ENCODE data around the gene NOTO. TPM values are rescaled to one million over a fixed set of nuclear protein-coding genes. Genes with fewer than 3 reads are reported as not detected.
"Not testable (repeated sequence)": the region's sequence is repeated elsewhere in the genome, so short reads cannot be mapped to it uniquely, and the experiment has no call there.

Gene NOTO
- polyA plus RNA-seq, 10 donors = 0.04 TPM; not detected in 9

DNA sequence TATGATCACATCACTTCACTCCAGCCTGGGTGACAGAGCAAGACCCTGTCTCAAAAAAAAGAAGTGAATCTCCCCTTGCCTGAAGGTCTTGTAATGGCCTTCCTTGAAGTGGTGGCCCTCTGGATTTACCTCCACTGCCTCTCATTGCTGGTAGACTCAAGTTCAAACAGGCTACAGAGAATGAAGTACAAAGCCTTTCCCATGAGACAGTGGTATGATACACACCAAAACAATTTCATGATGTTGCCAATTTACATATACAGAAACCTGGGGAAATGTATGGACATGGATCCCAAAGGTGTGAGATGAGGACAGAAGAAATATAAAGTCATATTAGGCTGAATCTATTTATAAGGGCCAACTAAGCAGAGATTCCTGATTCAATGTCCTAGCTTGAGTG lies 4.8 kb upstream of the NOTO start:
- DNase-seq = no peak

GRCh38 chr2:73200281-73200680 lies 2.1 kb upstream of the NOTO start:
- DNase-seq = not testable (repeated sequence)

DNA sequence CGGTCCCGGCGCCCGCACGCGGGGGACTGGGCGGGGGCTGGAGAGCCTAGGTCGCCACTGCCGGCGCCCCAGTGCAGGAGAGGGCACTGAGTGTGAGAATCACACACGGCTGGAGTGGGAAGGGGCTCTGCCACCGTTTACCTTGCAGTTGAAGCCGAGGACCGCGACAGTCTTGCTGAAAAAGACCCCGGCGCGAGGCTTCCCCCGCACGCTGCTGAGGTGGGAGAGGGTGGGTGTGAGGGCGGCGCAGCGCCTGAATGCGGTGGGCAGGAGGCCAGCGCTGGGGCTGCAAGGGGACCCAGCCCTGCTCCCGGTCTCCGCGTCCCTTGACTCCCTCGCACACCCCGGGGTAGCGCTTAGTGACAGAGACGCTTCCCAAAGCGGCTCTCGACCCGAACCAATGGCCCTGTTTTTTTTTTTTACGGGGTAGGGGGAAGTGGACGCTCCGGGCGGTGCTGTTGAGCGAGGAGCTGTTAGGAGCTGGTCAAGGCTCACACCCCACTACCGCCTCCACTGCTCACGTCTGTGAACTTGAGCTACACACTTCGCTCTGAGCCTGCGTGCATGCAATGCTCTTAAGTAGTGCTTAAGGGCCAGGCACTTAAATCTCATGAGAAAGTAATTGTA lies 794 bp downstream of the NOTO start:
- peak in 1 of 3 donors; percentile 11 for DNase-seq

GRCh38 chr2:73205611-73206010 lies 3.2 kb downstream of the NOTO start:
- peak in 1 of 3 donors; percentile 10 for DNase-seq

- DNase-seq = no peak
These were observed 5.9 kb downstream of the NOTO start for GRCh38 chr2:73208258-73208657.

DNA sequence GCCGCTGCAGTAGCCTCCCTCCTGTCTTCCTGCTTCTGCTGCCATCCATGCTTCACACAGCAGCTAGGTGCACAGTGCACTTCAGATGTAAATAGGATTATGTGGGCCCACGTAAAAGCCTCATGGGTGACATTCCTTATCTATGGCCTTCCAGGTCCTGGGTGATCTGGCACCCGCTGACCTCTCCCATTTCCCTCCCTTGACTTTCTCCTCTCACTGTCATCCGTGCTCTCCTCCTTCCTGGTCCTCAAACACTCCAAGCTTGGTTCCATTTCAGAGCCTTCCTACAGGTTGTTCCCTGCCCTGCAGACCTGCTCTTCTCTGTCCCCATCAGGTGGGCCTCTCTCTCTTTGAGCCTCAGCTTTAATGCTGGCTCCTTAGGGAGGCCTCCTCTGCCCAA lies 7.6 kb downstream of the NOTO start:
- DNase-seq = no peak

DNA sequence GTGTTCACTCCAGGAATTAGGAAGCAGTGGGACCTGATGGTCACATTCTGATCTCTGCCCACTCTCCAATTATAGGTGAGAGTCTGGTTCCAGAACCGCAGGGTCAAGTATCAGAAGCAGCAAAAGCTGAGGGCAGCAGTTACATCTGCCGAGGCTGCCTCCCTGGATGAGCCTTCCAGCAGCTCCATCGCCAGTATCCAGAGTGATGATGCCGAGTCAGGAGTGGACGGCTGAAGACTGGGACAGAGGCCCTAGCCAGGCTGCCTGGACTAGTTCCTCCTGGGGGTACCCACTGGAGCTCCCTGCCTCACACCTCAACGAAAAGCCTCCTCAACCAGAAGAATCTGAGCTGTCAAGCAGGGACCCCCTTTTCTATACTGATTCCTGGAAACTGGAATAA lies 8.3 kb downstream of the NOTO start:
- no peak for DNase-seq

GRCh38 chr2:73212098-73212447 lies 9.7 kb downstream of the NOTO start:
- DNase-seq = no peak

- DNase-seq = peak; percentile 44 to 71 (median 55)
These were observed 10.2 kb downstream of the NOTO start for GRCh38 chr2:73212448-73213176.

GRCh38 chr2:73214120-73215035 lies 12.0 kb downstream of the NOTO start, which contains the start of gene SMYD5:
SMYD5 (plus strand) TSS chr2:73214245; CDS start chr2:73214267, 22 bp downstream.
- DNase-seq = peak; percentile 68 to 92 (median 83)

- DNase-seq = no peak
These were observed 12.9 kb downstream of the NOTO start for GRCh38 chr2:73215254-73215653.

- DNase-seq = no peak
These were observed 14.8 kb downstream of the NOTO start for GRCh38 chr2:73217160-73217559.

DNA sequence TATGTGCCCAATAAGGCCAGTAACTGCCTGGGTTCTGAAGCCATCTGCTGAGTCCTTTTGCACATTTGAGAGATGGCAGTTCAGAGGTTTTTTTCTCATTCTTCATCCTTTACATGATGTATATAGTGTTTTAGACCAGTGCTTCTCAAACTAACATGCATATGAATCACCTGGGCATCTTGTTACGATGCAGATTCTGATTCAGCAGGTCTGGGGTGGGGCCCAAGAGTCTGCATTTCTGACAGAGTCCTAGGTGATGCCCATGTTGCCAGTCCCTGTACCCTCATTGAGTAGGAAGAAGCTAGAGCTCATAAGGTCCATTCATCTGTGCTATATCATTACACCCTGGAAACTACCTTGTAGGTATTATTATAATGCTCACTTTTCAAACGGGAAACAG lies 15.5 kb downstream of the NOTO start:
- DNase-seq = no peak

DNA sequence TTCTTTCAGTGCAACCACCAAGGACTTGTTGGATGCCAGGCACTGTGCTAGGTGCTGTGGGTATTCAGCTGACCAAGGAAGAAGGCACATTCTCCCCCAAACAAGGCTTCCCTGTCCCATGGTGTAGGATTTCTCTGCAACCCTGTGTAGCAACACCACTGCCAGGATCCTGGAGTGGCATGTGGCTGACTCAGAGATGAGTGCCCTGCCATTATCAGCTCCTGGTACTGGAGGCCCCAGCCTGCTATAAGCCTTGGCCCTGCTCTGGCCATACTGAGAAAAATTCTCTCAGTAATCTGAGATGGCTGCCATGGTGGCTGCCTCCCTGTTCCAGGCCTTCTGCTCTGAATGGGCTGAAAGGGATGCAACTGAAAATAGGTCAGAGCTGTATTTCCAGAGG lies 15.9 kb downstream of the NOTO start:
- no peak for DNase-seq

DNA sequence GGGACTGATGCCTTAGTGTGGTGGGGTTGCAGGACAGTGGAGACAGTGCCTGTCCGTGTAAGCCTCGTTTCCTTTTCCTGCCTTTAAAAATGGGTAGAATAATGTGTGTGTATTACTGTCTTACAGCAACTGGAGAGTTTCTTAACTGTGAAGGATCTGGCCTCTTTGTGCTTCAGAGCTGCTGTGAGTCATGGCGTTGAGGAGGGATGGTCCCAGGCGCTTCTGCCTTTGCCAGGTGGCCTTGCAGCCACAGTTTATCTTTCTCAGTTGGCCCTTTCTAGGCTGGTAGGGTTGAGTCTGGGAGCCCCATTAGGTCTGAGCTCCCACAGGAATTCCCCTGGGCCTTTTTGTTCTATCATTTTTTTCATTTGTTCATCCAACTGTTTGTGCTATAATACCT lies 21.4 kb downstream of the NOTO start:
- no peak for DNase-seq

- DNase-seq = no peak
These were observed 23.4 kb downstream of the NOTO start for GRCh38 chr2:73225513-73226360.

- no peak for DNase-seq
These were observed 24.7 kb downstream of the NOTO start for GRCh38 chr2:73227086-73227485.

GRCh38 chr2:73228631-73229030 lies 26.3 kb downstream of the NOTO start:
- no peak for DNase-seq

GRCh38 chr2:73232403-73233153 lies 30.2 kb downstream of the NOTO start:
- DNase-seq = no peak

DNA sequence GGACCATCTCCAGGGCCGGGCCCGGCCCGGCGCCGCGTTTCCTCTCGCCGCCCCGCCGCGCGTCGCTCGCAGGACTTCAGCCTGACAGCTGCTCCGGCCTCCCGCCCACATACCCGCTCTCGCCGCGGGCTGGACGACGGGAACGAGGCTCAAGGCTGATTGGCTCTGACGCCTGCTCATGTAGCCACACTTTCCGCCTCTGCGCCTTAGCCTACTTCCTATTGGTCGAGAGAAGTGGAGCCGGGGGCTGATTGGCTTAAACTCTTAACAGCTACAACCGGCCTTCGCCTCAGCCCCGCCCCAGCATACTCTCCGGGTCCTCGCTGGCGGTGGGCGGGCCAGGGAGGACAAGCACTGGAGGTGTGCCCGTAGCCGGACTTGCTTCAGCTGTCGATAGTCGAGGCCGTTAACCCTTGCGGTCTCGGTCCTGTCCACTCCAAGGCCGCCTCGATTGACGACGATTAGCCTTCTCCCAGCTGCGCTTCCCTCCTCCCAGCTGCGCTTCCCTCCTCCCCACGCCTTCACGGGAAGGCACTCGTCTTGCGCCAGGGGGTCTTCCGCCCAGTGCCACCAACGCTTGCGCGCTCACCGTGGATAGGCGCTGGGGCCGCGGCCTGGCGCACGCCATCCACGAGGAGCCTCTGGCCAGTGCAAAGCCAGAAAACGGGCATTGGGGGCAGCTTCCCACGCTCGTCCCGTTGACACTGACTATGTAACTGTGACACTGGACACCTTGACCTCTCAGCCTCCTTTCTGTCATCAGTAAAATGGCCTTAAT lies 31.0 kb downstream of the NOTO start, which contains the start of gene PRADC1:
PRADC1 (minus strand) TSS at position 86 of the 778 bp plus-strand sequence; CDS start at position 7, 79 bp downstream.
- DNase-seq = peak; percentile 100

Data from muscle of back (tissue), 11 donors.